SJSA1 (cell line): Measurements from ENCODE around the gene PRKN. TPM values are rescaled to one million over a fixed set of nuclear protein-coding genes. Genes with fewer than 3 reads are reported as not detected.

Experiments
- DNase-seq, 2 experiments: peaks; one replicate each; pipeline ENCODE4 v3.0.0-alpha.2; 2015 to 2020; ENCODE audit warnings: low spot score in 2 of 2, low read depth in 1 of 2
- H3K27ac ChIP-seq: fragments of 250-450 bp; sonication (Bioruptor Pico); 2 replicates; pipeline ENCODE4 v1.5.1; 2020; ENCODE audit warnings: mild to moderate bottlenecking, moderate library complexity
- H3K27me3 ChIP-seq: fragments of 250-450 bp; sonication (Bioruptor Pico); replicated peaks from 2 replicates; pipeline ENCODE4 v1.5.1; 2020; ENCODE audit warnings: mild to moderate bottlenecking, moderate library complexity
- H3K36me3 ChIP-seq: fragments of 250-450 bp; sonication (Bioruptor Pico); 2 replicates; pipeline ENCODE4 v1.5.1; 2020; ENCODE audit warnings: mild to moderate bottlenecking
- H3K4me1 ChIP-seq: fragments of 250-450 bp; sonication (Bioruptor Pico); replicated peaks from 2 replicates; pipeline ENCODE4 v1.6.1; 2021; ENCODE audit warnings: mild to moderate bottlenecking
- H3K4me3 ChIP-seq: fragments of 250-450 bp; sonication (Bioruptor Pico); 2 replicates; pipeline ENCODE4 v1.5.1; 2020; ENCODE audit warnings: mild to moderate bottlenecking
- H3K9me3 ChIP-seq: fragments of 250-450 bp; sonication (Bioruptor Pico); replicated peaks from 2 replicates; pipeline ENCODE4 v1.5.1; 2020; ENCODE audit warnings: mild to moderate bottlenecking
- total RNA-seq: library from RNA; depleted of rRNA; stranded (reverse); fragments of >200 nt; shearing (Covaris generic); gene quantifications from 2 replicates; pipeline ENCODE4 v1.2.3, GENCODE V29; 2014

Gene PRKN
- total RNA-seq, 1 experiment from 2014 or later: not detected

GRCh38 chr6:161409353-161409752, 1318.2 kb downstream of the PRKN start:
- H3K9me3 ChIP-seq: no peaks in the 10 kb centered on the region; the same call in 1 of the 2 replicates
- H3K4me3 ChIP-seq: no peak overlapping the region
- H3K27me3 ChIP-seq: no peaks in the 10 kb centered on the region
- peaks cover 29% of the 10 kb centered on the region for H3K4me1 ChIP-seq
- H3K27ac ChIP-seq: no peak overlapping the region
- no peaks in the 10 kb centered on the region for H3K36me3 ChIP-seq
- DNase-seq: no peak

DNA sequence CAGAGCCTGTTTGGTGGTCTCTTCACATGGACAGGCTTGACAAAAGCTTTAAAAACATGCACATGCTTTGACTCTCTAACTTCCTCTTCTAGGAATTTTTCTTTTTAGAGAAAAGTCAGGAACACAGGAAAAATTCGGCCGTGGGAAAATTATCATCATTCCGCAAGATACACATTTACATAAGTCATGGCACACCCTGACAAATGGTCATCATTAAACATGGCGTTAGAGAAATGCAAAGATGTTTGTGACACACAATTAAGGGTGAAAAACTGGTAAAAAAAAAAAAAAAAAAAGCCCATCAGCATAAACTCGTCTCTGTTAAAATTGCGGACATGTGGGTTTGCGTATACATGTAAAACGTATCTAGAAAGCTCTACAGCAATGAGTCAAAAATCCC, 1319.5 kb downstream of the PRKN start:
- DNase-seq: peak in 1 of 2 experiments; percentile 45
- H3K27ac ChIP-seq: peak overlapping the region; percentile 71
- H3K9me3 ChIP-seq: no peaks in the 10 kb centered on the region; the same call in 1 of the 2 replicates
- H3K27me3 ChIP-seq: no peaks in the 10 kb centered on the region
- H3K36me3 ChIP-seq: no peaks in the 10 kb centered on the region
- H3K4me1 ChIP-seq: peaks cover 29% of the 10 kb centered on the region
- H3K4me3 ChIP-seq: no peak overlapping the region

- no peaks in the 10 kb centered on the region for H3K36me3 ChIP-seq
Observed at GRCh38 chr6:161407581-161407980, 1320.0 kb downstream of the PRKN start.

DNA sequence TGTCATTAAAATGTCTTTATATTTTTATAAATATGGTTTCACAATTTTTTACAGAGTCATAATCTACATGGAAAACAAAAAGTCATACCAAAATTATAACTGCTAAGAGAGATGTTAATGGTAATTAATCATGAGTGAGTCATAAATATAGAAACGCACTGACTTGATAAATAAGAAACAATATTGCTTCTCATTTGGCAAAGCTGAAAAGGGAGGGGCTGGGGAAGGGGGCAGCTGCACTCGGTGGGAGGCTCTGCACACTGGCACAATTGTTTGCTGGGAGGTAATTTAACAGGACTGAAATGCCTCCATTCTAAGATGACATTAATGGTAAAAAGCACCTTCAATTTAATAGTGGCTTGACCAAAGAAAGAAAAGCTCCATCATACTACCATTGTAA, 1320.5 kb downstream of the PRKN start:
- no peak for DNase-seq
- Histone ChIP-seq H3K9me3 (no peaks in the 10 kb centered on the region; the same call in 1 of the 2 replicates), H3K4me3 (no peak overlapping the region), H3K27ac (peak overlapping the region; percentile 71), H3K27me3 (no peaks in the 10 kb centered on the region), H3K4me1 (peaks cover 29% of the 10 kb centered on the region), H3K36me3 (no peaks in the 10 kb centered on the region)

More at GRCh38 chr6:161407581-161407980, 1320.0 kb downstream of the PRKN start:
- peak; percentile 63 to 71 for DNase-seq
- no peak overlapping the region for H3K4me3 ChIP-seq
- peaks cover 29% of the 10 kb centered on the region for H3K4me1 ChIP-seq
- H3K9me3 ChIP-seq: no peaks in the 10 kb centered on the region; the same call in 1 of the 2 replicates
- H3K27me3 ChIP-seq: no peaks in the 10 kb centered on the region
- peak overlapping the region; percentile 71 for H3K27ac ChIP-seq

DNA sequence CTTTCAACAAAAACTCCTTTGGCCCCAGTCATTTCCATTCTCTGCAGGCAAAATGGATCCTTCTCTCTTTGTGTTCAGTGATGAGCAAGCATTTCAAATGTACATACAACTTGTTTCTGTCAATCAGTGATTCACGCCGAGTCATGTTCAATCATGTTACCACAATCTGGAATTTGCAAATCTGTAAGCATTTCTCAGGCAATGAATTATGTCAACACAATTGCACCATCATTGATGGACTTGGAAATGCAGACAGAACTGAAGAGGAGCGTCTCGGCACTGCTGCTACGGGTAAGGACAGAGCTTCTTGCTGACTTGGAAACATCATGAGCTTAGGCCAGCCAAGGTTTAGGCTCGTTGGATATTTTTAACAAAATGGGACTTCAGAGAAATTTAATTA, 1320.9 kb downstream of the PRKN start:
- no peaks in the 10 kb centered on the region; the same call in 1 of the 2 replicates for H3K9me3 ChIP-seq
- DNase-seq: peak; percentile 53 to 59
- H3K4me1 ChIP-seq: peaks cover 29% of the 10 kb centered on the region
- H3K36me3 ChIP-seq: no peaks in the 10 kb centered on the region
- H3K27me3 ChIP-seq: no peaks in the 10 kb centered on the region
- no peak overlapping the region for H3K4me3 ChIP-seq
- H3K27ac ChIP-seq: peak overlapping the region; percentile 71

DNA sequence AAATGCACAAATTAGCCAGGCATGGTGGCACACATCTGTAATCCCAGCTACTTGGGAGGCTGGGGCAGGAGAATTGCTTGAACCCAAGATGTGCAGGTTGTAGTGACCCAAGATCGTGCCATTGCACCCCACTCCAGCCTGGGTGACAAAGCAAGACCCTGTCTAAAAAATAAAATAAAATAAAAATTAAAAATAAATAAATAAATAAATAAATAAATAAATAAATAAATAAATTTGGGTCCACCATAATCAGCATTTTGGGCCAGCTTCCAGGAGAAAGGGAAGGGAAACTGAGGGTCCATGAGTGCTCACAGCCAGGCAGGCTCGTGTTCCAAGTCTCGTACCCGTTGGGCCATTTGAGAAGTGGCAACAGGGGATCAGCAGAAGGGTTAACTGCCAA, 1322.1 kb downstream of the PRKN start:
- Histone ChIP-seq H3K36me3 (no peaks in the 10 kb centered on the region), H3K27ac (no peak overlapping the region), H3K4me3 (no peak overlapping the region), H3K9me3 (no peaks in the 10 kb centered on the region; the same call in 1 of the 2 replicates), H3K27me3 (no peaks in the 10 kb centered on the region), H3K4me1 (peaks cover 29% of the 10 kb centered on the region)
- DNase-seq: no peak

DNA sequence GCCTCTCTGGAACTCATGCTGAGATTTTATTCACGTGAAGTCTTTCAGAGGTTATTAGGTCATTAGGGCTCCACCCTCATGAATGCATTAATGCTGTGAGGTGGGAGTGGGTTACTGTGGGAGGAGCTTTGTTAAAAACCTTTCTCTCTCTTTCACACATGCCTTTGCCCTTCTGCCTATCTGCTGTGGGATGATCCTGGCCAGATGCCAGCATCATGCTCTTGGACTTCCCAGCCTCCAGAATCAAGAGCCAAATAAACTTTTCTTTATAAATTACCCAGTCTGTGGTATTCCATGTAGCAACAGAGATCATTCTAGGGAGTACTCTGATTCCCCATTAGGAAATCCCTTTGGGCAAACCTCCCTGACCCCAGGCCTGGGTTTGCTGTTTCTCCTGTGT, 1323.8 kb downstream of the PRKN start:
- Histone ChIP-seq H3K27me3 (no peaks in the 10 kb centered on the region), H3K4me1 (peaks cover 27% of the 10 kb centered on the region)

DNA sequence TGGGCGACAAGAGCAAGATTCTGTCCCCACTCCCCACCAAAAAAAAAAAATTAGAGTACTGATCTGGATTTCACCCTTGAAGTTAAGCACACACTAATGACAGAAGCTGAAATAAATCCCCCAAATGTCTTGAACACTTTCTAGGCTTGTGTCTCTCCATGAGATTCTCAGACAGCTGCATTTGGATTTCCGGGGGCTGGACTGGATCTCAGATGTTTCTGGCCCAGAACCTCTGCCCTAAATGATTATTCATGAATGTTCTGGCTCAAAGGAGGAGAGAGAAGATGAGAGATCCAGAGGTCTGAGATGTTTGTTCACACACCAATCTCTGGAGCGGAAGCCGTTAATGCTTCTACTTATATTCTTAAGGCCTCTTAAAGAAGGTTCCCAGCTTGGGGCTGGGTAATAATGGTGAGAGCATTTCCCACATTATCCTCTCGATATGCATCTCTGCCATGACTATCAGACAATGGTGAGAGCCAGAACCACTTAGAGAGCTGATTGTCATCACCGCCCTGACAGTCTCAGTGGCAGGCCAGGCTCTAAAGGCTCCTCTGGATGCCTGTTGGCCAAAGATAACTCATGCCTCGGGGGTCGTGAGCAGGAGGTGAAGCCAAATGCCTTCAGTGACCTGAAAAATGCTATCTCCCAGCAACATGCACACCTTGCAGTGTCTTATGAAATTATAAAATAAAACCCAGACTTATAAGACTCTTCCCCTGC, 1325.8 kb downstream of the PRKN start:
- H3K9me3 ChIP-seq: no peaks in the 10 kb centered on the region; the same call in 1 of the 2 replicates
- H3K27me3 ChIP-seq: no peaks in the 10 kb centered on the region
- H3K36me3 ChIP-seq: no peaks in the 10 kb centered on the region
- DNase-seq: no peak
- peaks cover 7% of the 10 kb centered on the region for H3K4me1 ChIP-seq
- H3K4me3 ChIP-seq: no peak overlapping the region
- no peak overlapping the region for H3K27ac ChIP-seq

More for the DNA sequence above, 1323.8 kb downstream of the PRKN start:
- H3K27ac ChIP-seq: no peak overlapping the region
- H3K4me3 ChIP-seq: no peak overlapping the region
- H3K36me3 ChIP-seq: no peaks in the 10 kb centered on the region
- no peak for DNase-seq
- H3K9me3 ChIP-seq: no peaks in the 10 kb centered on the region; the same call in 1 of the 2 replicates

DNA sequence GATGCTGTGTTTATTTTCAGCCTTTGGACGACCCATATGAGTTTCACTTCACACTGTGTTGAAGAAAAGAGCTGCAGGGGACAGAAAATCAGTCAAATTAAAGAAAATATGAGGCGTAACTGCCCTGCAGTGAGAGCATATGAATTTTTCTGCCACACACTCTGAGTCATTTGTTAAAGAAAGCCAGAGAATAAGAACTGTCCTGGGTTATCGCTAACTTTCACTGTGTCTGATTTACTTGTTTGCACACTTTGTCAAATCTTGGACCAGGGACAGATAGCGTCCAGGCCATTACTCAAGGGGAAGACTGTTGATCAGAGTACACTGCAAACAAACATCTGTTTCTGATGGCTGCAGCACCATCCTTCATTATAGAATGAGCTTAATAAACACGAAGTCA, 1326.9 kb downstream of the PRKN start:
- no peak overlapping the region for H3K27ac ChIP-seq

GRCh38 chr6:161396539-161396938, 1331.0 kb downstream of the PRKN start:
- H3K9me3 ChIP-seq: no peaks in the 10 kb centered on the region
- no peak for DNase-seq
- H3K36me3 ChIP-seq: no peaks in the 10 kb centered on the region
- peaks cover 11% of the 10 kb centered on the region for H3K4me1 ChIP-seq
- no peaks in the 10 kb centered on the region for H3K27me3 ChIP-seq
- no peak overlapping the region for H3K27ac ChIP-seq
- no peak overlapping the region for H3K4me3 ChIP-seq

More for the DNA sequence above, 1326.9 kb downstream of the PRKN start:
- Histone ChIP-seq H3K9me3 (no peaks in the 10 kb centered on the region; the same call in 1 of the 2 replicates), H3K4me3 (no peak overlapping the region), H3K27me3 (no peaks in the 10 kb centered on the region), H3K4me1 (no peaks in the 10 kb centered on the region), H3K36me3 (no peaks in the 10 kb centered on the region)
- DNase-seq: no peak

- no peaks in the 10 kb centered on the region for H3K36me3 ChIP-seq
- H3K27ac ChIP-seq: no peak overlapping the region
- H3K4me1 ChIP-seq: peaks cover 11% of the 10 kb centered on the region
- no peaks in the 10 kb centered on the region for H3K9me3 ChIP-seq
- no peaks in the 10 kb centered on the region for H3K27me3 ChIP-seq
- DNase-seq: no peak
- H3K4me3 ChIP-seq: no peak overlapping the region
Observed at GRCh38 chr6:161395716-161396231, 1331.8 kb downstream of the PRKN start.

DNA sequence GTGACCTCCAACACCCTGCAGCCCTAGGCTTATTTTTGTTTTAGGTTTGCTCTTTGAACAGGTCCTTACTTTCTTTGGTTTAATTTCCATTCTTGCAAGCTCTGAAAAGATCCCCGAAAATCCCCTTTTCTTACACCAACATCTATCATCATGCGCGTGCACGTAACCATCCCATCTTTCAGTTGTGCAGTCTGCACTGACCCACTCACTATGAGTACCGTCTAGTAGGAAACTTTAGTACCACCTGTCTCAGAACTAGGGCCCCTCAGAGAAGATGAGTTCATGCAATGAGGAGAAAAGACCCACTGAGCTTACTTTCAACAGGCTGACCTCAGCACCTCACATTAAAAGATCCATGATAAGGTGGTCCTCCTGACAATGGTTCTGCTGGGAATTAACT, 1333.1 kb downstream of the PRKN start:
- Histone ChIP-seq H3K27me3 (no peaks in the 10 kb centered on the region), H3K4me3 (no peak overlapping the region), H3K4me1 (peaks cover 11% of the 10 kb centered on the region), H3K36me3 (no peaks in the 10 kb centered on the region), H3K9me3 (no peaks in the 10 kb centered on the region), H3K27ac (peak overlapping the region; percentile 14; the same call in 1 of the 2 replicates)
- DNase-seq: no peak

DNA sequence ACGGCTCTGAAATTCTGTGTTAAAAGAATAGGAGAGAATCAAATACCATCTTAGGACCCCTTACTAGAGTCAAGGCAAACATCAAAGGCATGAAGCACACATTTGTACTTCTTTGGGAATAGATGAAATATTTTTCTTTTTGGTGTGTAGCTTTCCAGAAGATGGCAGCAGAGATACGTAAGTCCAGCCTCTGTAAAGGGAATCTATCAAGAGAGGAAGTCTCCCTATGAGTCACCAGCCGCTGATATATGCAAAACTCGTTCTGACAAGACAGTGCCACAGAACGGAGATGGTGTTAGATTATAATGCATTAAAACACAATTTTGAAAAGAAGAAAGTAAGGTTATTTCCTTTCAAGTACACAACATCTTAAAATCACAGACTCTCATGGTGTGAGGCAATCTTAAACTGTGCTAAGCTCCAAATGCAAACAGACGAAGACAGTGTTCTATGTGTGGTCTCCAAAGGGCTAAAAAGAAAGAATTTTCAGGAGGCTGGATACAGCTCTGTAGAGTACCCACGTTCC, 1333.7 kb downstream of the PRKN start:
- Histone ChIP-seq H3K4me1 (peaks cover 11% of the 10 kb centered on the region), H3K27me3 (no peaks in the 10 kb centered on the region), H3K27ac (peak overlapping the region; percentile 14; the same call in 1 of the 2 replicates), H3K36me3 (no peaks in the 10 kb centered on the region), H3K9me3 (no peaks in the 10 kb centered on the region), H3K4me3 (no peak overlapping the region)
- peak; percentile 78 to 85 for DNase-seq

DNA sequence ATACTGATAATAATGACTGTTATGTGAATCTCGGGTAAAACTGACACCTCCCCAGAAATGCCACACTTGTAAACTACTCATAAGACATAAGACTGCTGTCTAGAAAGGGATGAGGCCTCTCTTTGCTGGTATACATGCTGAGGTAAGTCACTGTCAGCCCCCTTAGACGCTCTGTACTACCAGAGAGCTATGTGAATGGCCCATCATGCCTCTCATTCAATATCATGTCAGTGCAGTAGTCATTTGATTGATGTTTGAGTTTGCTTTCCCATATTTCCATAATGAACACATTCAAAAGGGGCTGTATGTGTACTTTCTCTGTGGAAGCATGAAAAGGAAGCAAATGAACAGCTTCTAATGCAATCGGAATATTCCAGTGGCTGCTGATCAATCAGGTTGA, 1334.3 kb downstream of the PRKN start:
- Histone ChIP-seq H3K27me3 (no peaks in the 10 kb centered on the region), H3K4me1 (peaks cover 11% of the 10 kb centered on the region), H3K4me3 (no peak overlapping the region), H3K36me3 (no peaks in the 10 kb centered on the region), H3K9me3 (peaks cover 2% of the 10 kb centered on the region; the same call in 1 of the 2 replicates), H3K27ac (no peak overlapping the region)
- no peak for DNase-seq
